Neural cell (in vitro differentiated cells): ENCODE results near the gene GPR78. TPM values are rescaled to one million over a fixed set of nuclear protein-coding genes. Genes with fewer than 3 reads are reported as not detected.

ENCODE experiments used
- H2AFZ ChIP-seq: fragments of 200-600, 300-800 bp; sonication (generic), shearing (Covaris generic); 2 replicates; pipeline ENCODE4 v1.6.0; 2014; ENCODE audit warnings: low read depth, mild to moderate bottlenecking, antibody characterized with exemption, low read length, moderate library complexity
- H3F3A ChIP-seq: fragments of 200-600 bp; shearing (Covaris generic); 2 replicates; pipeline ENCODE4 v1.6.1; 2016; ENCODE audit warnings: mild to moderate bottlenecking, moderate library complexity, mixed read lengths, antibody characterized with exemption, low read length; ENCODE audit not compliant: insufficient read depth, poor library complexity, severe bottlenecking
- H3K27ac ChIP-seq: fragments of 200-600, 300-800 bp; sonication (generic), shearing (Covaris generic); 2 replicates; pipeline ENCODE4 v1.5.1; 2014; ENCODE audit warnings: mild to moderate bottlenecking, low read length, moderate library complexity
- H3K27me3 ChIP-seq: fragments of 300-800, 200-600 bp; sonication (generic), shearing (Covaris generic); 2 replicates; pipeline ENCODE4 v1.6.0; 2014; ENCODE audit warnings: mild to moderate bottlenecking, low read depth, low read length, moderate library complexity; ENCODE audit not compliant: insufficient read depth
- H3K36me3 ChIP-seq: fragments of 300-800, 200-600 bp; sonication (generic), shearing (Covaris generic); 2 replicates; pipeline ENCODE4 v1.5.1; 2014; ENCODE audit warnings: mild to moderate bottlenecking, antibody characterized with exemption, low read length, moderate library complexity; ENCODE audit not compliant: insufficient read depth
- H3K4me2 ChIP-seq: fragments of 300-800, 200-600 bp; sonication (generic), shearing (Covaris generic); 2 replicates; pipeline ENCODE4 v1.6.0; 2014; ENCODE audit warnings: mild to moderate bottlenecking, low read length
- H3K4me3 ChIP-seq: fragments of 300-800, 200-600 bp; sonication (generic), shearing (Covaris generic); 2 replicates; pipeline ENCODE4 v1.5.1; 2014; ENCODE audit warnings: mild to moderate bottlenecking, low read length, moderate library complexity
- H3K79me2 ChIP-seq: fragments of 200-600 bp; shearing (Covaris generic); replicated peaks from 2 replicates; pipeline ENCODE4 v1.6.0; 2014; ENCODE audit warnings: mild to moderate bottlenecking, low read length, moderate library complexity; ENCODE audit not compliant: insufficient read depth
- H3K9ac ChIP-seq: fragments of 300-800, 200-600 bp; sonication (generic), shearing (Covaris generic); 2 replicates; pipeline ENCODE4 v1.6.1; 2016; ENCODE audit warnings: mild to moderate bottlenecking, low read length, mixed read lengths
- H3K9me2 ChIP-seq: fragments of 200-600 bp; shearing (Covaris generic); 2 replicates; pipeline ENCODE4 v1.6.1; 2016; ENCODE audit warnings: mild to moderate bottlenecking, low read length, mixed read lengths; ENCODE audit not compliant: insufficient read depth
- H3K9me3 ChIP-seq: fragments of 200-600, 300-800 bp; sonication (generic), shearing (Covaris generic); 2 replicates; pipeline ENCODE4 v1.6.1; 2016; ENCODE audit warnings: mild to moderate bottlenecking, mixed run types, low read length, moderate library complexity, mixed read lengths
- H4K20me1 ChIP-seq: fragments of 200-600 bp; shearing (Covaris generic); 2 replicates; pipeline ENCODE4 v1.6.1; 2016; ENCODE audit warnings: mild to moderate bottlenecking, mixed run types; ENCODE audit not compliant: insufficient read depth
- CTCF ChIP-seq: fragments of 450-650 bp; IDR thresholded peaks from 2 replicates; pipeline ENCODE4 v1.5.1; 2014; ENCODE audit warnings: antibody characterized with exemption, mild to moderate bottlenecking, moderate library complexity; ENCODE audit not compliant: poor library complexity, severe bottlenecking
- EP300 ChIP-seq: fragments of 450-650 bp; conservative IDR thresholded peaks from 2 replicates; pipeline ENCODE4 v1.6.1; 2014; ENCODE audit warnings: antibody characterized with exemption, mild to moderate bottlenecking, moderate library complexity; ENCODE audit not compliant: poor library complexity, severe bottlenecking
- EZH2 ChIP-seq: fragments of 200-600, 300-800 bp; shearing (Covaris generic), sonication (generic); IDR thresholded peaks from 2 replicates; pipeline ENCODE4 v1.6.1; 2014; ENCODE audit warnings: antibody characterized with exemption, low read length, borderline replicate concordance, mild to moderate bottlenecking; ENCODE audit not compliant: insufficient read depth, poor library complexity, severe bottlenecking
- MXI1 ChIP-seq: fragments of 450-650 bp; conservative IDR thresholded peaks from 2 replicates; pipeline ENCODE4 v1.6.1; 2014; ENCODE audit warnings: antibody characterized with exemption, mild to moderate bottlenecking; ENCODE audit not compliant: poor library complexity, severe bottlenecking
- POLR2AphosphoS5 ChIP-seq: IDR thresholded peaks from 2 replicates; pipeline ENCODE4 v1.6.1; 2012
- RAD21 ChIP-seq: fragments of 450-650 bp; conservative IDR thresholded peaks from 2 replicates; pipeline ENCODE4 v1.6.1; 2014; ENCODE audit warnings: antibody characterized with exemption, mild to moderate bottlenecking, moderate library complexity
- REST ChIP-seq: IDR thresholded peaks from 2 replicates; pipeline ENCODE4 v1.6.1; 2012; ENCODE audit warnings: borderline replicate concordance
- SMC3 ChIP-seq: fragments of 450-650 bp; conservative IDR thresholded peaks from 2 replicates; pipeline ENCODE4 v1.6.1; 2014; ENCODE audit warnings: antibody characterized with exemption, mild to moderate bottlenecking, moderate library complexity; ENCODE audit not compliant: poor library complexity
- TAF1 ChIP-seq: IDR thresholded peaks from 2 replicates; pipeline ENCODE4 v1.6.1; 2012; ENCODE audit warnings: low read depth
- polyA plus RNA-seq: library from polyadenylated mRNA; depleted of rRNA; stranded (reverse); fragments of >200 nt; gene quantifications from 2 replicates; pipeline ENCODE4 v1.2.3, GENCODE V29; 2014

GPR78 gene
- polyA plus RNA-seq, 1 donor from 2014 or later = not detected

GRCh38 chr4:8555716-8556115 lies 24.5 kb upstream of the GPR78 start:
- H2AFZ ChIP-seq = no peak overlapping the region
- TF ChIP-seq SMC3 = no peak
- TF ChIP-seq REST = no peak
- no peak for TF ChIP-seq POLR2AphosphoS5
- no peak for TF ChIP-seq EZH2
- no peak for TF ChIP-seq CTCF
- TF ChIP-seq EP300 = no peak
- no peak for TF ChIP-seq MXI1
- no peak for TF ChIP-seq TAF1
- TF ChIP-seq RAD21 = no peak
- no peak overlapping the region for H3K27ac ChIP-seq
- H3K9me2 ChIP-seq = no peaks in the 10 kb centered on the region
- H3K79me2 ChIP-seq = no peaks in the 10 kb centered on the region
- H3K9ac ChIP-seq = no peak overlapping the region
- no peaks in the 10 kb centered on the region for H4K20me1 ChIP-seq
- no peaks in the 10 kb centered on the region for H3K36me3 ChIP-seq
- no peak overlapping the region for H3K4me3 ChIP-seq
- H3K9me3 ChIP-seq = no peaks in the 10 kb centered on the region
- no peaks in the 10 kb centered on the region for H3K27me3 ChIP-seq
- no peak overlapping the region for H3K4me2 ChIP-seq
- H3F3A ChIP-seq = no peaks in the 10 kb centered on the region

- no peaks in the 10 kb centered on the region for H3K79me2 ChIP-seq
- no peak overlapping the region for H3K9ac ChIP-seq
- H3K27ac ChIP-seq = no peak overlapping the region
- H3F3A ChIP-seq = no peaks in the 10 kb centered on the region
- H3K4me3 ChIP-seq = no peak overlapping the region
- no peaks in the 10 kb centered on the region for H3K9me3 ChIP-seq
- H3K36me3 ChIP-seq = no peaks in the 10 kb centered on the region
- H3K9me2 ChIP-seq = no peaks in the 10 kb centered on the region
- no peak for TF ChIP-seq CTCF
- TF ChIP-seq POLR2AphosphoS5 = no peak
- no peak overlapping the region for H2AFZ ChIP-seq
- no peaks in the 10 kb centered on the region for H3K27me3 ChIP-seq
- H4K20me1 ChIP-seq = no peaks in the 10 kb centered on the region
- no peak overlapping the region for H3K4me2 ChIP-seq
Observed at GRCh38 chr4:8556341-8557150, 23.6 kb upstream of the GPR78 start.
